Stimulated activated naive CD8-positive, alpha-beta T cell treated with anti-CD3 and anti-CD28 coated beads, Interleukin-15, amount 100 ng/mL, for 72 hours (primary cell): ENCODE results near the gene AP1B1.

Source experiments
- ATAC-seq: fragments of 150-1000 bp; cut with Tn5 transposase; 2 replicates; pipeline ENCODE4 v1.10.0; 2021; ENCODE audit warnings: mild to moderate bottlenecking, moderate library complexity
- DNase-seq, 2 donors: peaks; one replicate each; pipeline ENCODE4 v3.0.0; 2021 to 2022
- H3K27ac Mint-ChIP-seq, 2 donors: one replicate each; pipeline ENCODE4 v1.8.0; 2022; ENCODE audit warnings: mild to moderate bottlenecking in 2 of 2, mixed read lengths in 2 of 2, moderate library complexity in 2 of 2
- H3K27me3 Mint-ChIP-seq: one replicate; pipeline ENCODE4 v1.8.0; 2022; ENCODE audit warnings: mixed read lengths
- H3K4me1 Mint-ChIP-seq: one replicate; pipeline ENCODE4 v1.8.0; 2022; ENCODE audit warnings: mild to moderate bottlenecking, mixed read lengths
- H3K4me3 Mint-ChIP-seq, 2 donors: one replicate each; pipeline ENCODE4 v1.8.0; 2022; ENCODE audit warnings: mild to moderate bottlenecking in 2 of 2, mixed read lengths in 2 of 2, moderate library complexity in 1 of 2
- H3K9me3 Mint-ChIP-seq, 2 donors: one replicate each; pipeline ENCODE4 v1.8.0; 2022; ENCODE audit warnings: mixed read lengths in 2 of 2

AP1B1 gene

DNA sequence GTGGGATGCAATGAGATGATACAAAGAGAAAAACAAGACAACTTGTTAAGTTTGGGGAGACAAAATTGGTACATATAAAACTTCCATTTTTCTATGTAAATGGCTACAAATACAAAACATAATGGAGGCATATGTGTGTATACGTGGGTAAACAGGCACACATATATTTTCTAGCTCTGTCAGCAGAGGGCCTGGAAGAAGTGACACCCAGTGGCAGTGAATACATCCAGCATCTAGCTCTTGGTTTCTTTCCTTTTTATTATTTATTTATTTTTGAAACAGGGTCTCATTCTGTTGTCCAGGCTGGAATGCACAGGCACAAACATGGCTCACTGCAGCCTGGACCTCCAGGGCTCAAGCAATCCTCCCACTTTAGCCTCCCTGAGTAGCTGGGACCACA, 67.8 kb downstream of the AP1B1 start:
- DNase-seq (no peak), ATAC-seq (no peak)
- no peaks in the 10 kb centered on the region for H3K4me1 Mint-ChIP-seq
- no peaks in the 10 kb centered on the region for H3K9me3 Mint-ChIP-seq
- no peak overlapping the region for H3K4me3 Mint-ChIP-seq
- H3K27me3 Mint-ChIP-seq: peaks cover 18% of the 10 kb centered on the region
- H3K27ac Mint-ChIP-seq: no peak overlapping the region

DNA sequence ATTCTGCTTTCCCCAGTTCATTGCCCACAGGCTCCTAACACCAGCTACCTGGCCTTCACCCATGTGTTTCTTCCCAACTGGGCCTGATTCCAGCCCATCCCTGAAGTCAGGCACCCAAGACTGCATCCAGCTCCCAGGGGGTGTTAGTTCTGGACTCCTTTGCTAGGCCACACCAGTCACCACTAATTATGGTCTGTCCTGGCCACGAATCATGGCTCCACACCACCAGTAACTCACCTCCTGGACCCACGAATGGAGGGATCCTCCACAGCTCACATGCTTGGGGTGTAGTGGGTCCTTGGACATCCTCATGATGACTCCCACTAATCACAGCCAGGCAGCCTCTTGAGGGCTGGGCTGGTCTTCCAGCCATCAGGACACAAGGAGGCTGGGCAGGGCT, 69.3 kb downstream of the AP1B1 start:
- peaks cover 28% of the 10 kb centered on the region for H3K27me3 Mint-ChIP-seq
- no peak overlapping the region for H3K4me3 Mint-ChIP-seq
- H3K4me1 Mint-ChIP-seq: peaks cover 8% of the 10 kb centered on the region
- H3K27ac Mint-ChIP-seq: no peak overlapping the region
- no peaks in the 10 kb centered on the region for H3K9me3 Mint-ChIP-seq
- ATAC-seq: no peak
- no peak for DNase-seq

DNA sequence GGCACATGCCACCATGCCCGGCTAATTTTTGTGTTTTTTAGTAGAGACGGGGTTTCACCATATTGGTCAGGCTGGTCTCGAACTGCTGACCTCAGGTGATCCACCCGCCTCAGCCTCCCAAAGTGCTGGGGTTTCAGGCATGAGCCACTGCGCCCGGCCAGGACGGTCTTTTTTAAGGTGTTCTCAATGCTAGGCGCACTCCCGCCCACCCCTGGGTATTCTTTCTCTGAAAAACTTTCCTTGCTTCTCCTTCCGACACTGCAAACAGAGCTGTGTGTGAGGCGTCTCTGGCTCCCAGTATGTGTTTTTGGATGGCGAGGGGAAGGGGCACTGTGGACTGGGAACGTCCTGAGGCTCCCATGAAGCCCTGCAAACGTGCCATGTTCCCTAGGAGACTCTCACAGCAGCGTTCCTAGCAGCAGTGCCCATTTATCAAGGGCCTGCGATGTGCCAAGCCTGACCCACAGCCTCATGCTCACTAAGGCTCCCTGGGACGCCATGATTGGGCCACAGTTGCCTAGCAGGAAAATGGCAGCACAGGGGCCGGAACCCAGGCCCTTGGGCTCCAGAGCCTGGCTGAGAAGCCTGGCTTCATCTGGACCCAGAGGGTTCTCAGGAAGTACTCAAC, 70.4 kb downstream of the AP1B1 start:
- ATAC-seq (no peak), DNase-seq (no peak)
- Mint-ChIP-seq H3K27ac (no peak overlapping the region), H3K9me3 (no peaks in the 10 kb centered on the region), H3K4me3 (no peak overlapping the region), H3K4me1 (peaks cover 20% of the 10 kb centered on the region), H3K27me3 (peaks cover 39% of the 10 kb centered on the region)

DNA sequence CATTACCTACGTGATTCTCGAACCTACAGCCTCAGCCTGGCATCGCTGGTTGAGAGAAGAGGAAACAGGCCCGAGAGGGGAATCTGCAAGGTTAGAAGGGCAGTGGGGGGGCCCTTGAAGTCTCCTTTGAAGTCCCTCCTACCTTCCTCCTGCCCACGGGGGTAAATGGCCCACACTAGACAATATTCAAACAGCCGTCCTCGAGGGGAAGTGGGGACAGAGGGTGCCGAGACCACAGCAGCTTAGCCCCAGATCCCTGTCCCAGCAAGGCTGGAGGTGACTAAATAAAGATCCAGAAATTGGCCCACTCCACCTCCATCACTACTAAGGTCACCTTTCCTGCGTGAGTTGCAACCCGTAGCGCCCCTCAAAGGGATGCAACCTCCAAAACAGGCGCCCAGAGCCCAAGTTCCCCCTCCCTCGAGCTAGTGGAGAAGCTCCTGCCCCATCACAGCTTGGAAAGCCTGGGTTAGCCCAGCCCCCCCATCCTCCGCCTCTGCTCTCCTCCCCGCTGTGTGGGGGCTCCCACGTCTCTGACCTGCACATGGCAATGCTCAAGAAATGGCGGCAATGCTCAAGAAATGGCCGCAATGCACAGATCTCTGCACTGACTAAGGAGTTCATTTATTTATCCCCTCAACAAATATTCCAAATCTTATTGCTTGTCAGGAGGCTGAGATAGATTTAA, 72.1 kb downstream of the AP1B1 start:
- DNase-seq (no peak), ATAC-seq (no peak)
- Mint-ChIP-seq H3K4me3 (peak overlapping the region in 1 of 2 donors; percentile 26), H3K27me3 (peaks cover 53% of the 10 kb centered on the region), H3K4me1 (peaks cover 24% of the 10 kb centered on the region), H3K9me3 (no peaks in the 10 kb centered on the region), H3K27ac (peak overlapping the region; percentile 33 to 63)

DNA sequence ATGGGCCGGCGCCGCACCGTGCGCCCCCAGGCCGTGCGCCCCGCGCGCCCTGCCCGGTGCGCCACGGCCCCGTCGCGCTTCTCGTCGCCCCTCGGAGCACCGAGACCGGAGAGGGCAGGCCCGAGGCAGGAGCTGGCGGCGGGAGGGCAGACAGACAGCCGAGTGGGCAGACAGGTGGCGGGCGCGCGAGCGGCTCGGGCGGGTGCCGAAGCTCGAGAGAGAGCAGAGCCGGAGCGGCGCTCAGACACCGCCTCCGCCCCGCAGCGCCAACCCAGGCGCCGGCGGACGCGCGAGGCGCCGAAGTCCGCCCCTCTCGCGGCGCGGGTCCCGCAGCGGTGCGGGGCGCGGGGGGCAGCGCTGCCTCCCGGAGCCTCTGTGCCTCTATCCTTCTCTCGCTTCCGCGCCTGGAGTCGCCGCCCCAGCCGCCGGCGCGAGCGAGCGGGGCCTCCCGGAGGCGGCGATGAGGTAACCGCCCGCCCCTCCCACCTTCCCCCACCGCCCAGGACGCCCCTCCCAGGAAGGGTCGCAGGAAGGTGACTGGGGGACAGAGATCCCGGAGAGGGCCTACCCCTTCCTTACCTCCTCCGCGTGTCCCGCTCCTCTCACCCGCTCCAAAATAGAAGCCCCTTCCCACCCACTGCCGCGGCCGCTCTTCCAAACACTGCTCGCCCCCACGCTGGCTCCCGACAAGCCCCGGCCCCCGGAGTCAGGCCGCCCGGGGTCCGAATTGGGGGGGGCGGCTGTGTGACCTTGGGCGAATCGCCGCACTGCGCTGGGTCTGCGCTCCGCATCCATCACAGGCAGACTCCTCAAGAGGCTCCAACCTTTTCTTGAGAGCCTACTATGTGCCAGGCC, 72.9 kb downstream of the AP1B1 start, which contains the start of gene RASL10A:
TSS of gene RASL10A (minus strand) at position 412 of the 855 bp plus-strand sequence. CDS start 451 bp downstream, outside the sequence.
- peak; percentile 11 for ATAC-seq
- H3K27ac Mint-ChIP-seq: peak within 1 kb of the TSS; percentile 33 to 63
- DNase-seq: peak in 1 of 2 donors; percentile 14
- H3K4me3 Mint-ChIP-seq: peak within 1 kb of the TSS; percentile 26 to 61
- H3K9me3 Mint-ChIP-seq: no peaks in the 10 kb centered on the region
- H3K4me1 Mint-ChIP-seq: peaks cover 32% of the 10 kb centered on the region
- H3K27me3 Mint-ChIP-seq: peaks cover 59% of the 10 kb centered on the region

DNA sequence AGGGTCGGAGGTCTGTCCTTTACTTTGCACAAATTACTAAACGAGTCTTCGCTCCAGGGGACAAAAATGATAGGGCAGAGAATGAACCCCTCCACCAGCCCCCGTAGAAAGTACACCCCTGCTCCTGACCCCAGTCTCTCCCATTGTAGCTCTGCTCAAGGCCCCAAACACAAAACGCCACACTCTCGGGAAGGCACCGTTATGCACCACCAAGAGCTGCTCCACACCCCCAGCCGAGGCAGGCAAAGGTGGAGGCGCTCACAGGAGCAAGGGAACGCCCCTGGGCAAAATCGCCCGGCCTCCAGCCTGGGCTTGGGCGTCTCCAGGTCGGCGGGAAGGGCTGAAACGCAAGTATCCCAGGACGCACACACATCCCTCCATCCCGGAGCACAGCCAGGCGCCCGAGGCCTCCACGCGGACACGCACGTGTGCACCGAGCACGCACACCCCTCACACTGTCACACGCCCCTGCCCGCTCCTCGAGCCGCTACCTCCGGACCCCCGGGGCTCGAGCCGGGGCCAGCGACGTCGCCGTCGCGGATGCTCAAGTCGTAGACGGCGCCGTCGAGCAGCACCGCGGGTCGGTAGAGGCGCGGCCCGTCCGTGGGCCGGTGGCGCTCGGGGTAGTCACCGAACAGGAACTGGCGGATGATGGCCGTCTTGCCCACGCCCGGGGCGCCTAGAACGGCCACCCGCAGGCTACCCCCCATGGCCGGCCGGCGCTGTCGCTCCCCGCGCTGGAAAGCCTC, 73.7 kb downstream of the AP1B1 start:
- no peaks in the 10 kb centered on the region for H3K9me3 Mint-ChIP-seq
- peak in 1 of 2 donors; percentile 10 for DNase-seq
- H3K4me3 Mint-ChIP-seq: peak overlapping the region; percentile 16 to 61
- no peak for ATAC-seq
- H3K27me3 Mint-ChIP-seq: peaks cover 59% of the 10 kb centered on the region
- peaks cover 38% of the 10 kb centered on the region for H3K4me1 Mint-ChIP-seq
- H3K27ac Mint-ChIP-seq: peak overlapping the region in 1 of 2 donors; percentile 16

DNA sequence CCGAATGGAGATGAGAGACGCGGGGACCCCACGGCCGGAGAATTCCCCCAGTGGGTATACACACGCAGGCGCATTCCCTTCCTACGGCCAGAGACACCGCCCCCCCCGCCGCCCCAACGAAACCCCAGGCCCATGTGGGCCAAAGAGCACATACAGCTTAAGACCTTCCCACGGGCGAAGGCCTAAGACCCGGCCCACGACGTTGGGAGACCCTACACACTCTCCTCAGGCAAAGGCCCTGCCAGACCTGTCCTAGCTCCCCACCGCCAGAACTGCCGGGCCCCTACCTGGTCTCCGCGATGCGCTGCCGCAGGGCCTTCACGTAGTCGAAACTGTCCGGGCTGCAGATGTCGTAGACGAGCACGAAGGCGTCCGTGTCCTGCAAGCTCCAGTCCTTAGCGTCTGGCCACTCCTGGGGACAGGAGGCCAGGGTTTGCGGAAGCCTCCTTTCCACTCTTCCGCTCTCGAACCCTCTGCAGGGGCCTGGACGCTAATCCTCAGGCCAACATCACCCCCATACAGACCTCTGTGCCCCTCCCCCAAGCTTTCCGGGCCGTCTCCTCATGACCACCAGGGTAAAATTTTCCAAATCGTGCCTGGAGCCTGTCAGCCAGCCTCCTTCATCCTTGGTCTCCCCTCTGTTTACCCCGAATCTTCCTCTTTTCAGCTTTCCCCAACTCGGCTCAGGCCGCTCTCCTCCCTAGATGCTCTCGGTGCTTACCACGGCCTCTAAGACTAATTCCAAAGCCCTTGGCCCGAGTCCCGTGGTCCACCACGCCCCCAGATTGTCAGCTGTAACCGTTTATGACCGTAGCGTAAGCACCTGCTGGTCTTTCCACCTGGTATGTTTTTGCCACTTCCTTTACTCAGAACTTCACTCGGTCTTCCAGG, 74.5 kb downstream of the AP1B1 start:
- H3K27me3 Mint-ChIP-seq: peaks cover 59% of the 10 kb centered on the region
- H3K4me1 Mint-ChIP-seq: peaks cover 47% of the 10 kb centered on the region
- H3K27ac Mint-ChIP-seq: peak overlapping the region in 1 of 2 donors; percentile 37
- H3K4me3 Mint-ChIP-seq: peak overlapping the region; percentile 46 to 61
- ATAC-seq: no peak
- no peaks in the 10 kb centered on the region for H3K9me3 Mint-ChIP-seq
- no peak for DNase-seq

DNA sequence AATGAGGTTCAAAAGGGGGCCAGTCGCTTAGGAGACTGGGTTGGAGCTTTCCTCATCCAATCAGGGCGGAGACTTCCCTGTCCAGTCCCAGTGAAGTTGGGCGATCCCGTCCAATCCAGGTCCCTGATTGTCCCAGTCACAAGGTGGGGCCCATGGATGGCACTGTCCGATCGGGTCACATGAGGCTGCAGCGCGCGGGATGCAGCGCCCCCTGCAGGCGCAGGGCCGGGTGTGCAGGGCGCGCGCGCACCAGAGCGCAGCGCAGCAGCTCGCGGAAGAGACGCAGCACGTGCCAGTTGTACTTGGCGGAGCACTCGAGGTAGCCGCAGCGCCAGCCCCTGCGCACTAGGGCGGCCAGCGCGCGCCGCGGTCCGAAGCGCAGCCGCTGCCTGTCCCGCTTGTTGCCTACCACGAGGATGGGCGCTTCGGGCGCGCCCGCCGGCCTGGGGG, 75.2 kb downstream of the AP1B1 start:
- peak overlapping the region in 1 of 2 donors; percentile 37 for H3K27ac Mint-ChIP-seq
- peaks cover 66% of the 10 kb centered on the region for H3K27me3 Mint-ChIP-seq
- DNase-seq: peak; percentile 45 to 54
- H3K9me3 Mint-ChIP-seq: no peaks in the 10 kb centered on the region
- H3K4me1 Mint-ChIP-seq: peaks cover 53% of the 10 kb centered on the region
- H3K4me3 Mint-ChIP-seq: peak overlapping the region in 1 of 2 donors; percentile 46
- ATAC-seq: peak; percentile 25

DNA sequence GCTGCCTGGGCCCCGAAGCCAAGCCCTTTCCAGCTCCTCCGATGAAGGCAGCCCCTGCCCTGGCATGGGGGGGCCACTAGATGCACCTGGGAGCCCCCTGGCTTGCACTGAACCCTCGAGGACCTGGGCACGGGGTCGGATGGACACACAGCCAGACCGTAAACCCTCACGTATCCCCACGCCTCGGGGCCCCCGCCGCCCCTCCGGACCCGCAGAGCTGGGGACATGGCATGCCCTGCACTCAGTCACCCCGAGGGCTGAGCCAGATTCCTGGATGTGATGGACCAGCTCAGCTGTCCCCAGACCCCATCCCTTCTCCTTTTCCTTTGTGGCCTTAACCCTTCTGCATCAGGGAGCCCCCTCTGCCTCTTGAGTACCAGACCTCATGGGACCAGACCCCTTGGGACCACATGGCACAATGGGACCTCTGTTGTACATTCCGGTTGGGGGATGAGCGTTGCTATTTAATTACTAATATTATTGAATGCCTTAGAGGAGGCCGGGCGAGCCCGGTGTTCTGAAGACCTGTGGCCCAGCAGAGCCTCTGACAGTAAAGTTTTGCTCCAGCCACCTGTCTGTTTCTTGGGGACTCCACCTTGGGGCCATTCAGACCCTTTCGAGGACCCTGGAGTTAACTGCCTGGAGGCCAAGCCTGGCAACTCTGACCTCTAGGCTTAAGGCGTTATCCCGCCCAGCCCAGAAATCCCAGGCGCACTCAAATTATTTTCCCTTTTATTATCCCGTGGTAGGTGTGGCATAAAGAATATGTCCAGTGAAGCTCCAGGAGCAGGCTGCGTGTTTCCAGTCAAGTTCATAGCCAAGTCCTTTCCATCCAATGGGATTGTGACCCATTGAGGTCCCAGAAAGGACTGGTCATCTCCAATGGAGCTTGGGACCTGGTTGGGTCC, 75.9 kb downstream of the AP1B1 start:
- H3K9me3 Mint-ChIP-seq: no peaks in the 10 kb centered on the region
- H3K4me1 Mint-ChIP-seq: peaks cover 57% of the 10 kb centered on the region

DNA sequence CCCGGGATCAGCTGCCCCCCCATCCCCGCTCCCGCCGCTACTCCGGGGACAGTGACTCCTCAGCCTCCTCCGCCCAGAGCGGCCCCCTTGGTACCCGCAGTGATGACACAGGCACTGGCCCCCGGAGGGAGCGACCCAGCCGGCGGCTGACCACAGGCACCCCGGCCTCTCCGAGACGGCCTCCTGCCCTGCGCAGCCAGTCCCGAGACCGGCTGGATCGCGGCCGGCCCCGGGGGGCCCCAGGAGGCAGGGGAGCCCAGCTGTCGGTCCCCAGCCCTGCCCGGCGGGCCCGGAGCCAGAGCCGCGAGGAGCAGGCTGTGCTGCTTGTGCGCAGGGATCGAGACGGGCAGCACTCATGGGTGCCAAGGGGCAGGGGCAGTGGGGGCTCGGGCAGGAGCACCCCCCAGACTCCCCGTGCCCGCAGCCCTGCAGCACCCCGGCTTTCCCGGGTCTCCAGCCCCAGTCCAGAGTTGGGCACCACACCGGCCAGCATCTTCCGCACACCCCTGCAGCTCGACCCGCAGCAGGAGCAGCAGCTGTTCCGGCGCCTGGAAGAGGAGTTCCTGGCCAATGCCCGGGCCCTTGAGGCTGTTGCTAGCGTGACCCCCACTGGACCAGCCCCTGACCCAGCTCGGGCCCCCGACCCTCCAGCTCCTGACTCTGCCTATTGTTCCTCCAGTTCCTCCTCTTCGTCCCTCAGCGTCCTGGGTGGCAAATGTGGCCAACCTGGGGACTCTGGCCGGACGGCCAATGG, 76.7 kb downstream of the AP1B1 start:
- no peak for DNase-seq
- ATAC-seq: no peak
- H3K4me1 Mint-ChIP-seq: peaks cover 60% of the 10 kb centered on the region
- peaks cover 69% of the 10 kb centered on the region for H3K27me3 Mint-ChIP-seq
- no peak overlapping the region for H3K27ac Mint-ChIP-seq
- no peak overlapping the region for H3K4me3 Mint-ChIP-seq
- no peaks in the 10 kb centered on the region for H3K9me3 Mint-ChIP-seq

More for the DNA sequence above, 75.9 kb downstream of the AP1B1 start:
- no peak overlapping the region for H3K27ac Mint-ChIP-seq
- H3K4me3 Mint-ChIP-seq: no peak overlapping the region
- no peak for ATAC-seq
- no peak for DNase-seq
- peaks cover 73% of the 10 kb centered on the region for H3K27me3 Mint-ChIP-seq

DNA sequence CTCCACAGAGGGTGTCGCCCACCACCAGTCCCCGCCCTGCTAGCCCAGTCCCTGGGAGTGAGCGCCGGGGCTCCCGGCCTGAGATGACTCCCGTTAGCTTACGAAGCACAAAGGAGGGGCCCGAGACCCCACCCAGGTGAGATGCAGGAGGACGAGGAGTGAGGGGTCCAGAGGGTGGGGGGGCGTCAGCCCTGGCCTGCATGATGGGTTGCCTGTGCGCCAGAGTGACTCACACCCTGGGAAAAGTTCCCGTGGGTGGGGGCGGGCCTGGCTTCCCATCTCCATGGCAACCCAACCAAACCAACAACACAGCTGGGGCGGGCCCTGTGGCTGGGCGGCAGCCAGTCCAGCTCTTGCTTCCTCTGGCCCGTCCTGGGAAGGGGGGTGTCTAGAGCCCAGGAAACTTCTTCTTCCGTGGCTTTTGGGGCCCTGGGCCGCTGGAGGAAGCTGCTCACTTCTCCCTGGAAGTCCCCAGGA, 77.5 kb downstream of the AP1B1 start:
- Mint-ChIP-seq H3K27me3 (peaks cover 69% of the 10 kb centered on the region), H3K9me3 (no peaks in the 10 kb centered on the region), H3K4me1 (peaks cover 68% of the 10 kb centered on the region), H3K27ac (peak overlapping the region in 1 of 2 donors; percentile 19), H3K4me3 (peak overlapping the region in 1 of 2 donors; percentile 31)
- DNase-seq (peak; percentile 57 to 80), ATAC-seq (peak; percentile 45)

DNA sequence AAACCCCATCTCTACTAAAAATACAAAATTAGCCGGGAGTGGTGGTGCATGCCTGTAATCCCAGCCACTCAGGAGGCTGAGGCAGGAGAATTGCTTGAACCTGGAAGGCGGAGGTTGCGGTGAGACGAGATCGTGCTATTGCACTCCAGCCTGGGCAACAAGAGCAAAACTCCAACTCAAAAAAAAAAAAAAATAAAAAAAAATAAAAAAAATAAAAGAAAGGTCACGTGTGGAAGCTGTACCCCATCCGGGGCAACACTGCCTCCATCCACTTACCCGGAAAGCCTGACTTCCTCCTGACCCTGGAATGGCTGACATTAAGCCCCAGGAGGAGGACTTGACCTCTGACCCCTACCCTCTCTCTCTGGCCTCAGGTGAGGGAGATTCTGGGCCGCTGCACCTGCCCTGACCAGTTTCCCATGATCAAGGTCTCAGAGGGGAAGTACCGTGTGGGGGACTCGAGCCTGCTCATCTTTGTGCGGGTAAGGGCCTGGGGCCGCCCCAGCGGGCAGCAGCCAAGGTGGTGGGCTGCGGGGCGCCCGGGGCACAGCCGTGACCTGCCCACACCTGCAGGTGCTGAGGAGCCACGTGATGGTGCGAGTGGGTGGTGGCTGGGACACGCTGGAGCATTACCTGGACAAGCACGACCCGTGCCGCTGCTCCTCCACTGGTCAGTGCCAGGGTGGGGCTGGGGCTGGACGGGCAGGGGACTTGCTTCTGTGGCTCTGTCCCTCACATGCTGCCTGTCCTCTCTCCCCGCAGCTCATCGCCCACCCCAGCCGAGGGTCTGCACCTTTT, 78.1 kb downstream of the AP1B1 start:
- H3K4me3 Mint-ChIP-seq: no peak overlapping the region
- DNase-seq (no peak), ATAC-seq (no peak)
- H3K4me1 Mint-ChIP-seq: peaks cover 74% of the 10 kb centered on the region
- H3K9me3 Mint-ChIP-seq: no peaks in the 10 kb centered on the region
- H3K27ac Mint-ChIP-seq: no peak overlapping the region
- peaks cover 73% of the 10 kb centered on the region for H3K27me3 Mint-ChIP-seq
